Heart left ventricle (tissue), 13 donors: ENCODE data around the gene IGF2R.

Experiments
- CTCF ChIP-seq, 12 donors: fragments of 200-600 bp; sonication (generic) in 4 of 12; IDR thresholded peaks; one replicate each; pipeline versions ENCODE4 v1.5.0 to v1.8.0; 2018 to 2022; ENCODE audit warnings: antibody characterized with exemption in 12 of 12, mild to moderate bottlenecking in 5 of 12
- POLR2A ChIP-seq, 2 donors: fragments of 450-650 bp; IDR thresholded peaks; one replicate each; pipeline ENCODE4 v1.6.1; 2017; ENCODE audit warnings: antibody characterized with exemption in 2 of 2, mild to moderate bottlenecking in 2 of 2, moderate library complexity in 2 of 2
- donor health status: ischemic (EF 13 %, LVEDD 7.1; RV severe dilation, severe dysfunction).
- donor health status: DM: no; HTN: yes; CAD: no.
- donor health status: DM: no; HTN: no; CAD: no.
- donor health status: ischemic (EF 25% LVEDD 6.9; RV normal size, moderate dysfunction).
- donor health status: ischemic (EF 25% LVEDD 5.7; RV mildly dilated, moderate dysfunction).
- donor health status: ischemic (EF 35%, LVEDD 5.7; RV mildly dilated, moderate dysfunction).
- donor health status: nonischemic (EF 11% LVEDD 7.7; RV severe dilation, severe dysfunction).
- donor health status: DM: yes; HTN: yes; CAD: no.
- donor health status: PGD.
- donor health status: ischemic (EF 29% LVEDD 5.4; RV normal size, mild dysfunction).
- donor health status: nonischemic (EF 23%, LVEDD 6.1; RV moderate dilation, normal function).

DNA sequence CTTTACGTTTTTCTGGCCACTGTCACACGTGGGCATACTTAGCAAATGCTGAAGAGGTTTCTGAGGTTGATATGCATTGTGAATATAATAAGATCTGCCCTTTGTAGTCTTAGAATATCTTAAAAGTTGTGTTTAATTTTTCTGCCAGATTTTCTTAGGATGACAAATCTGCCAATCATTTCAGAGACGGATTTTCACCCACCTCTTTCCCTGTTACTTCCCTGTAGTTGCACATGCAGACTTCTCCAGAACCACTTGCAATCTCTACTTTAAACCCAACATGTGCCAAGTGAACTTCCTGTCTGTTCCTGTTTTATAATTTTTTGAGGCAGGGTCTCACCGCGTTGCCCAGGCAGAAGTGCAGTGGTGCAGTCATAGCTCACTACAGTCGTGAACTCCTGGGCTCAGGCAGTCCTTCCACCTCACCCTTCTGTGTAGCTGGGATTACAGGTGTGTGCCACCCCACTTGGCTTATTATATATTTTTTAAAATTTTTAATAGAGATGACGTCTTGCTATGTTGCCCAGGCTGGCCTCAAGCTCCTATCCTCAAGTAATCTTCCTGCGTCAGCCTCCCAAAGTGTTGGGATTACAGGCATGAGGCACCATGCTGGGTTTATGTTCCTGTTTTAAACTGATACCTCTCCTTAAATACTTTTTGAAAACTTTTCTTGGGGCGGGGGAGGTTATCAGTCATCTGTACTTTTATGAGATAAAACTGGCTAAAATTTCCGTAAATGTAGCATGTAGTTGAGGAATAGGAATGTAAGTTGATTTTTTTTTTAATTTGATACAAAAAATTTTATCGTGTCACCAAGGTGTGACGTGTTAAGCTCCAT lies 2.7 kb downstream of the IGF2R start:
- TF ChIP-seq CTCF (IDR thresholded peaks at IDR 0.05): no peak
- TF ChIP-seq POLR2A (IDR thresholded peaks at IDR 0.05): no peak
